ENCODE results near the gene EYS. TPM values are rescaled to one million over a fixed set of nuclear protein-coding genes. Genes with fewer than 3 reads are reported as not detected.

Gene EYS
- total and polyA plus RNA-seq, 2 of the 13 experiments (the other 11 are each of a cell fraction or from before 2014, with no cell fraction given): 0.04 to 0.07 TPM

DNA sequence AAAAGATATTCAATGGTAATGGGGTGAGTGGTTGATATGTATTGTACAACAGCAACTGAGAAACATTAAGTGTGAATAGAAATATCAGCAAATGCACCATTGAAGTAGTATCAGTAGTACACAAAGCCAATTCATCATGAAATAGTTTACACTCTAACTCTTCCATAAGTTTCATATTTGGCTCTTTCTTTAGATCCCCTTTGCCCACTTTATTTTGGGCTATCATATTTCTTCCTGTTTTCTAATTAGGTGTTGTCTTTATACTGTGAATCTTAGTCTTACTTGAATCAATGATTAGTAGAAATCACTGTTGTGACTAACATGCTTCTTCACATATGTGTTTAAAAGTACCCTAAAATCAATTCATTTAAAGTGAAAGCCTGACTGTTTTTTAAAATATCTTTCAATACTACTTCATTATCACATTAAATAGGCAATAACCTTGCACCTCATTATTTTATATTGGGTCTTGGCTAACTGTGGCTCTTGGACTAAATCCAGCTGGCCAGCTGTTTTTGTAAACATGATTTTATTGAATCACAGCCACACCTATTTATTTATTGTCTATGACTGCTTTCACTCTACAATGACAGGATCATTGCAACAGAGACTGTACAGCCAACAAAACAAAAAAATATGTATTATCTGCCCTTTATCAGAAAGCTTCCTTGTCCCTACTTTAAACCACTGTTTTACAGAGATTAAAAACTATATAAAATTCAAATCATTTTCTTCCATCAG is 38.9 kb downstream of the EYS start:
- Histone ChIP-seq H3K79me2 (ENCODE audit: insufficient read depth, low read length) (no peaks in the 10 kb centered on the region), H3K4me3 (replicated peaks in 1 of 3; ENCODE audit: insufficient read depth in 1 of 3, low read depth in 2 of 3, low read length in 3 of 3) (no peak overlapping the region), H3K4me1 (ENCODE audit: insufficient read depth, low read length) (no peaks in the 10 kb centered on the region), H3K27ac (ENCODE audit: extremely low read length, insufficient read depth, low read length) (no peak overlapping the region), H2AFZ (ENCODE audit: low read length) (no peak overlapping the region), H4K20me1 (ENCODE audit: insufficient read depth, low read length) (no peaks in the 10 kb centered on the region), H3K4me2 (ENCODE audit: low read depth, low read length) (no peak overlapping the region), H3K27me3 (ENCODE audit: control insufficient read depth in 1 of 2, insufficient read depth in 2 of 2, low read length in 2 of 2) (no peaks in the 10 kb centered on the region), H3K9me3 (ENCODE audit: low read length) (no peaks in the 10 kb centered on the region), H3K36me3 (replicated peaks in 1 of 2; ENCODE audit: control insufficient read depth in 1 of 2, insufficient read depth in 2 of 2, low read length in 2 of 2) (no peaks in the 10 kb centered on the region), H3K9ac (ENCODE audit: insufficient read depth, low read depth, low read length) (no peak overlapping the region)
- no peak for DNase-seq (ENCODE audit: low spot score)
- intact Hi-C loops (cut with micrococcal nuclease; ENCODE audit: unreplicated experiment): no loop called here
- POLR2A ChIA-PET: no interaction called here
- no TSS peak for BruUV-seq (replicated peaks)
- in situ Hi-C loops (cut with HindIII; ENCODE audit: extremely low pct_ligation_motif_present, low pct_unique_long_range_greater_than_20kb): no loop called here
- TF ChIP-seq PRDM10 (CRISPR knock-in tag; IDR thresholded peaks at IDR 0.05; ENCODE audit: low read depth): no peak
- no peak for TF ChIP-seq ZKSCAN1 (IDR thresholded peaks at IDR 0.05; ENCODE audit: low read length)
- TF ChIP-seq, protein P1, sequence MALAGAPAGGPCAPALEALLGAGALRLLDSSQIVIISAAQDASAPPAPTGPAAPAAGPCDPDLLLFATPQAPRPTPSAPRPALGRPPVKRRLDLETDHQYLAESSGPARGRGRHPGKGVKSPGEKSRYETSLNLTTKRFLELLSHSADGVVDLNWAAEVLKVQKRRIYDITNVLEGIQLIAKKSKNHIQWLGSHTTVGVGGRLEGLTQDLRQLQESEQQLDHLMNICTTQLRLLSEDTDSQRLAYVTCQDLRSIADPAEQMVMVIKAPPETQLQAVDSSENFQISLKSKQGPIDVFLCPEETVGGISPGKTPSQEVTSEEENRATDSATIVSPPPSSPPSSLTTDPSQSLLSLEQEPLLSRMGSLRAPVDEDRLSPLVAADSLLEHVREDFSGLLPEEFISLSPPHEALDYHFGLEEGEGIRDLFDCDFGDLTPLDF (CRISPR knock-in tag; IDR thresholded peaks at IDR 0.05): no peak
- TF ChIP-seq ADNP (CRISPR knock-in tag; IDR thresholded peaks at IDR 0.05): no peak
- TF ChIP-seq SMC3 (IDR thresholded peaks at IDR 0.05; ENCODE audit: low read length): no peak
- TF ChIP-seq, protein P2, sequence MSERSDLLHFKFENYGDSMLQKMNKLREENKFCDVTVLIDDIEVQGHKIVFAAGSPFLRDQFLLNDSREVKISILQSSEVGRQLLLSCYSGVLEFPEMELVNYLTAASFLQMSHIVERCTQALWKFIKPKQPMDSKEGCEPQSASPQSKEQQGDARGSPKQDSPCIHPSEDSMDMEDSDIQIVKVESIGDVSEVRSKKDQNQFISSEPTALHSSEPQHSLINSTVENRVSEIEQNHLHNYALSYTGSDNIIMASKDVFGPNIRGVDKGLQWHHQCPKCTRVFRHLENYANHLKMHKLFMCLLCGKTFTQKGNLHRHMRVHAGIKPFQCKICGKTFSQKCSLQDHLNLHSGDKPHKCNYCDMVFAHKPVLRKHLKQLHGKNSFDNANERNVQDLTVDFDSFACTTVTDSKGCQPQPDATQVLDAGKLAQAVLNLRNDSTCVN (CRISPR knock-in tag; IDR thresholded peaks at IDR 0.05; ENCODE audit: borderline replicate concordance): no peak
- TF ChIP-seq RFXAP (CRISPR knock-in tag; IDR thresholded peaks at IDR 0.05; ENCODE audit: borderline replicate concordance): no peak
- TF ChIP-seq FOXP1 (IDR thresholded peaks at IDR 0.05): no peak
- no peak for TF ChIP-seq FOXP1 (CRISPR knock-in tag; IDR thresholded peaks at IDR 0.05)
- no peak for TF ChIP-seq HES4 (CRISPR knock-in tag; IDR thresholded peaks at IDR 0.05; ENCODE audit: borderline replicate concordance)
- FAIRE-seq: no peak
- CTCF ChIA-PET (ENCODE audit: low intra/inter-chr PET ratio, low total read pairs): no interaction called here
- ATAC-seq: no peak

All from HepG2 (cell line).